ENCODE results near the gene CGB1.
"Not testable (repeated sequence)": the region's sequence is repeated elsewhere in the genome, so short reads cannot be mapped to it uniquely, and the experiment has no call there.

Gene CGB1

GRCh38 chr19:49057636-49058234, 21.0 kb upstream of the CGB1 start, which contains the start of gene CGB7:
CGB7 (minus strand) TSS chr19:49057749; CDS start chr19:49055375, 2,374 bp downstream.
- peak; percentile 15 for DNase-seq

- DNase-seq = not testable (repeated sequence)
Measured at GRCh38 chr19:49056902-49057596, 20.4 kb upstream of the CGB1 start.

GRCh38 chr19:49056101-49056901, 19.6 kb upstream of the CGB1 start:
- DNase-seq = peak; percentile 44

- DNase-seq = not testable (repeated sequence)
Measured at GRCh38 chr19:49050376-49051033, 13.8 kb upstream of the CGB1 start.

GRCh38 chr19:49049834-49050233, 13.1 kb upstream of the CGB1 start:
- DNase-seq = not testable (repeated sequence)

GRCh38 chr19:49049011-49049410, 12.3 kb upstream of the CGB1 start, which contains the start of gene CGB8:
CGB8 (minus strand) TSS chr19:49049111; CDS start chr19:49048739, 372 bp downstream.
- not testable (repeated sequence) for DNase-seq

GRCh38 chr19:49043548-49043947, 6.9 kb upstream of the CGB1 start, which contains the start of gene CGB5:
CGB5 (plus strand) TSS chr19:49043848; CDS start chr19:49044210, 362 bp downstream.
- DNase-seq = not testable (repeated sequence)

GRCh38 chr19:49042666-49043065, 6.0 kb upstream of the CGB1 start:
- not testable (repeated sequence) for DNase-seq

GRCh38 chr19:49042177-49042576, 5.5 kb upstream of the CGB1 start:
- no peak for DNase-seq

GRCh38 chr19:49039736-49040135, 3.0 kb upstream of the CGB1 start:
- DNase-seq = not testable (repeated sequence)

GRCh38 chr19:49038557-49039276, 2.0 kb upstream of the CGB1 start:
- not testable (repeated sequence) for DNase-seq

GRCh38 chr19:49038111-49038510, 1.4 kb upstream of the CGB1 start:
- DNase-seq = not testable (repeated sequence)

- not testable (repeated sequence) for DNase-seq
Measured at GRCh38 chr19:49031642-49032301, 4.9 kb downstream of the CGB1 start, which contains the start of gene CGB2. CGB2 (plus strand) TSS chr19:49031890; CDS start chr19:49032096, 206 bp downstream.

- DNase-seq = not testable (repeated sequence)
Measured at GRCh38 chr19:49030323-49030722, 6.4 kb downstream of the CGB1 start.

- DNase-seq = not testable (repeated sequence)
Measured at GRCh38 chr19:49029749-49030148, 6.9 kb downstream of the CGB1 start.

GRCh38 chr19:49028686-49029085, 8.0 kb downstream of the CGB1 start:
- not testable (repeated sequence) for DNase-seq

- not testable (repeated sequence) for DNase-seq
Measured at GRCh38 chr19:49025599-49025998, 11.1 kb downstream of the CGB1 start.

GRCh38 chr19:49025088-49025487, 11.6 kb downstream of the CGB1 start:
- DNase-seq = not testable (repeated sequence)

- DNase-seq = not testable (repeated sequence)
Measured at GRCh38 chr19:49024233-49024632, 12.5 kb downstream of the CGB1 start, which contains the start of gene CGB3. CGB3 (minus strand) TSS chr19:49024333; CDS start chr19:49023971, 362 bp downstream.

GRCh38 chr19:49022116-49022515, 14.6 kb downstream of the CGB1 start:
- no peak for DNase-seq

All from activated effector memory CD4-positive, alpha-beta T cell treated with Interleukin-2 at 50 U/mL for 16 hours (primary cell).